HepG2 (cell line): ENCODE measurements around the gene CENPW. TPM values are rescaled to one million over a fixed set of nuclear protein-coding genes. Genes with fewer than 3 reads are reported as not detected.

ENCODE experiments used
- ATAC-seq: fragments of 200-7000 bp; cut with Tn5 transposase; 3 replicates; pipeline ENCODE4 v1.9.1; 2020; ENCODE audit warnings: mild to moderate bottlenecking, moderate library complexity
- BruUV-seq: library from RNA; stranded (reverse); fragments of 400-500 nt; replicated peaks from 2 replicates; lab custom pipeline; 2021; lab: Mats Ljungman, UMichigan
- CTCF ChIA-PET: fragments of 300-600 bp; formaldehyde crosslinking; extraction: SDS; loops from one replicate; lab custom pipeline; 2021; ENCODE audit warnings: low total read pairs, inconsistent platforms, low intra/inter-chr PET ratio; lab: Yijun Ruan, JAX
- POLR2A ChIA-PET: fragments of 350-600 bp; sonication (Branson Sonifier 250); formaldehyde crosslinking; loops from one replicate; lab custom pipeline; 2020; ENCODE audit warnings: antibody characterized with exemption, inconsistent platforms; lab: Yijun Ruan, JAX
- DNase-seq: peaks from one replicate; pipeline ENCODE4 v3.0.0-alpha.2; 2015; ENCODE audit warnings: low spot score
- FAIRE-seq: peaks from 3 replicates; lab custom pipeline; 2011; peaks lifted over from hg19 to GRCh38; lab: Jason Lieb, UNC
- H2AFZ ChIP-seq: one replicate; pipeline ENCODE4 v1.6.1; 2011; ENCODE audit warnings: low read length, inconsistent platforms
- H3K27ac ChIP-seq: fragments of 300-600 bp; 3 replicates; pipeline ENCODE4 v1.8.0; 2011; ENCODE audit warnings: mixed run types, mild to moderate bottlenecking, mixed read lengths, low read length, inconsistent platforms; ENCODE audit not compliant: insufficient read depth; ENCODE audit errors: extremely low read length
- H3K27me3 ChIP-seq, 2 experiments: fragments of 200-600 bp in 1 of 2; 2 replicates in 1 of 2; 3 replicates in 1 of 2; pipeline versions ENCODE4 v1.6.0 to v1.8.0; 2011; ENCODE audit warnings: low read length in 2 of 2, mild to moderate bottlenecking in 2 of 2, moderate library complexity in 2 of 2, inconsistent platforms in 1 of 2; ENCODE audit not compliant: insufficient read depth in 2 of 2, control insufficient read depth in 1 of 2
- H3K36me3 ChIP-seq, 2 experiments: fragments of 200-600 bp in 1 of 2; replicated peaks in 1 of 2; 2 replicates in 1 of 2; 3 replicates in 1 of 2; pipeline versions ENCODE4 v1.5.1 to v1.8.0; 2011; ENCODE audit warnings: low read length in 2 of 2, inconsistent platforms in 1 of 2; ENCODE audit not compliant: insufficient read depth in 2 of 2, control insufficient read depth in 1 of 2
- H3K4me1 ChIP-seq: 2 replicates; pipeline ENCODE4 v1.5.1; 2012; ENCODE audit warnings: low read length, inconsistent platforms; ENCODE audit not compliant: insufficient read depth
- H3K4me2 ChIP-seq: 2 replicates; pipeline ENCODE4 v1.6.0; 2011; ENCODE audit warnings: low read depth, low read length, inconsistent platforms
- H3K4me3 ChIP-seq, 3 experiments: fragments of 200-600 bp in 1 of 3; sonication (generic), shearing (Covaris generic) in 1 of 3; replicated peaks in 1 of 3; 2 replicates each; pipeline ENCODE4 v1.5.1; 2011 to 2016; ENCODE audit warnings: low read length in 3 of 3, inconsistent platforms in 2 of 3, low read depth in 2 of 3, mild to moderate bottlenecking in 2 of 3, control low read depth in 1 of 3, mixed read lengths in 1 of 3; ENCODE audit not compliant: insufficient read depth in 1 of 3
- H3K79me2 ChIP-seq: one replicate; pipeline ENCODE4 v1.6.1; 2011; ENCODE audit warnings: low read length, inconsistent platforms; ENCODE audit not compliant: insufficient read depth
- H3K9ac ChIP-seq: 2 replicates; pipeline ENCODE4 v1.6.0; 2011; ENCODE audit warnings: mild to moderate bottlenecking, low read depth, low read length, inconsistent platforms; ENCODE audit not compliant: insufficient read depth
- H3K9me3 ChIP-seq: 2 replicates; pipeline ENCODE4 v1.5.1; 2012; ENCODE audit warnings: mild to moderate bottlenecking, low read length
- H4K20me1 ChIP-seq: 2 replicates; pipeline ENCODE4 v1.6.0; 2011; ENCODE audit warnings: inconsistent platforms, mild to moderate bottlenecking, low read length, moderate library complexity; ENCODE audit not compliant: insufficient read depth
- BRD4 ChIP-seq: sonication (generic); formaldehyde crosslinking; IDR thresholded peaks from 2 replicates; pipeline ENCODE4 v1.4.0; 2020; ENCODE audit warnings: missing genetic modification reagents
- LCORL ChIP-seq, 2 experiments: fragments of 450-650 bp in 1 of 2; sonication (generic) in 1 of 2; formaldehyde crosslinking in 1 of 2; IDR thresholded peaks; 2 replicates each; pipeline versions ENCODE4 v1.5.0 to v1.6.1; 2017 to 2020; ENCODE audit warnings: antibody characterized with exemption in 1 of 2, missing genetic modification reagents in 1 of 2
- MAFF ChIP-seq: IDR thresholded peaks from 2 replicates; pipeline ENCODE4 v1.6.1; 2011; ENCODE audit warnings: low read depth, low read length, improper control_type of control experiment
- SIX4 ChIP-seq: sonication (generic); formaldehyde crosslinking; IDR thresholded peaks from 2 replicates; pipeline ENCODE4 v1.4.0; 2020; ENCODE audit warnings: missing genetic modification reagents
- ZNF335 ChIP-seq: sonication (generic); formaldehyde crosslinking; IDR thresholded peaks from 2 replicates; pipeline ENCODE4 v1.4.0; 2020; ENCODE audit warnings: missing genetic modification reagents
- ZSCAN31 ChIP-seq: sonication (generic); formaldehyde crosslinking; IDR thresholded peaks from 2 replicates; pipeline ENCODE4 v1.5.0; 2020; ENCODE audit warnings: low read depth, mild to moderate bottlenecking, missing genetic modification reagents
- WGBS: methylation state at CpG from one replicate; pipeline ENCODE4 v1.1.6; 2017; ENCODE audit warnings: low lambda C conversion rate; 5-methylcytosine and 5-hydroxymethylcytosine counted together
- in situ Hi-C: cut with HindIII; loops from 2 replicates; pipeline ENCODE4 v1.10.0; 2017; ENCODE audit warnings: low pct_unique_long_range_greater_than_20kb; ENCODE audit not compliant: extremely low pct_ligation_motif_present
- intact Hi-C: fragments of 100-400 bp; cut with micrococcal nuclease; formaldehyde crosslinking; loops from one replicate; pipeline ENCODE4 v1.10.0; 2022; ENCODE audit not compliant: unreplicated experiment
- polyA plus RNA-seq, 8 experiments: library from polyadenylated mRNA; depleted of rRNA in 3 of 8; stranded (reverse) in 7 of 8; unstranded in 1 of 8; fragments of >200 nt; fragmentation: Illumina TruSeq in 4 of 8; extraction: Trizol in 4 of 8; gene quantifications; 2 replicates each; pipeline versions ENCODE4 v1.2.1 to v1.2.3, GENCODE V29; 2011 to 2016; ENCODE audit warnings: low read depth in 4 of 8, missing spikeins in 1 of 8, mixed read lengths in 1 of 8; ENCODE audit not compliant: insufficient read depth in 1 of 8
- total RNA-seq, 5 experiments: library from RNA; depleted of rRNA; stranded (reverse); fragments of >200 nt; fragmentation: Illumina TruSeq; extraction: Trizol; gene quantifications; 2 replicates each; pipeline ENCODE4 v1.2.3, GENCODE V29; 2016; ENCODE audit warnings: low read depth in 1 of 5
- TF ChIP-seq, protein P1 (sequence below): sonication (generic); formaldehyde crosslinking; IDR thresholded peaks from 2 replicates; pipeline ENCODE4 v1.4.0; 2020; ENCODE audit warnings: missing genetic modification reagents
- TF ChIP-seq, protein P2 (sequence below), 2 experiments: sonication (generic) in 1 of 2; formaldehyde crosslinking in 1 of 2; IDR thresholded peaks; 2 replicates each; pipeline versions ENCODE4 v1.4.0 to v1.6.1; 2016 to 2020; ENCODE audit warnings: borderline replicate concordance in 1 of 2, low read depth in 1 of 2, mild to moderate bottlenecking in 1 of 2, missing genetic modification reagents in 1 of 2

Gene CENPW
- total and polyA plus RNA-seq, 2 of the 13 experiments (the other 11 are each of a cell fraction or from before 2014, with no cell fraction given), result 8.6 to 94.7 TPM

DNA sequence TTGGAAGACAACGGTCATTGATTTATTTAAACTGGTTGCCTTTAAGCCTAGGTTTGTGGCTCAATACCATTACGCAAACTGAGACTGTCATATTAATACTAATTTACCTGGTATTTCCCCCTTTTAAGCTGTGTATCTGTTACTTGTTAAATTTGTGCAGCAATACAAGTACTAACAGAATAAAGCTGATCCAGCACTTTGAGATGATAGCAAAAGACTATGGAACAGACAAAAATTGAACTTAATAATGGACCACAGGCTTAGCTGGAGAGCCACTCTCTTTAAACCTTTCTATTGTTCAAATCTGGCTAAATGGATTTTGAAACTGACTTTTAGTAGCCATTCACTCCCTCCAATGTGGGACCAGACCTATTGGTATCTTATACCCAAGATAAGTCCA lies 6.2 kb upstream of the CENPW start (continued):
- TF ChIP-seq LCORL (IDR thresholded peaks at IDR 0.05) (no peak), LCORL (CRISPR knock-in tag; IDR thresholded peaks at IDR 0.05) (no peak), MAFF (peak; percentile 74), ZNF335 (CRISPR knock-in tag) (no peak), SIX4 (CRISPR knock-in tag) (no peak)

DNA sequence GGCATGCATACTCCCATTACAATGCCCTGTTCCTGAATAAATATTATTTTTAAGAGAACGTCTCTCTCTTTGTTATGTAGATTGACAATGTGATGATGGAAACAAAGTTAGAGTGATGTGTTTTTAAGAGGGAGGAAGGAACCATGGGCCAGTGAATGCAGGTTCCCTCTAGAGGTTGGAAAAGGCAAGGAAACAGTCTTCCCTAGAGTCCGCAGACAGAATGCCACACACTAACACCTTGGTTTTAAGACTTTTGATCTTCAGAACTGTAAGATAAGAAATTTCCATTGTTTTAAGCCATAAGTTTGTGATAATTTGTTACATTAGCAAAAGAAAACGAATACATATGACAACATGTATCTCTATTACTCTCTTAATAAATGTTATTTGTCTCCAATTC lies 4.7 kb upstream of the CENPW start:
- ATAC-seq, result no peak
- WGBS, result 43% methylated on average over 3 of the region's 3 CpGs
- peak; percentile 72 for FAIRE-seq
- Histone ChIP-seq H3K27me3 (peaks cover 0 to 2% of the 10 kb centered on the region in 2 experiments; a peak in 1 of 5 replicates), H3K79me2 (no peaks in the 10 kb centered on the region), H3K9ac (no peak overlapping the region), H3K36me3 (no peaks in the 10 kb centered on the region), H2AFZ (no peak overlapping the region), H3K27ac (no peak overlapping the region), H3K9me3 (no peaks in the 10 kb centered on the region), H3K4me1 (no peaks in the 10 kb centered on the region), H4K20me1 (no peaks in the 10 kb centered on the region), H3K4me2 (no peak overlapping the region), H3K4me3 (no peak overlapping the region)
- no TSS peak for BruUV-seq
- ChIA-PET CTCF (no interaction called here), POLR2A (no interaction called here)
- intact Hi-C loops (loop anchor here (5.0 kb wide), 1 partner anchor 148 kb away; no protein-coding TSS in a partner anchor), in situ Hi-C loops (no loop called here)
- no peak for DNase-seq
- TF ChIP-seq ZSCAN31 (CRISPR knock-in tag) (no peak), BRD4 (CRISPR knock-in tag) (no peak)
- TF ChIP-seq, protein P1, sequence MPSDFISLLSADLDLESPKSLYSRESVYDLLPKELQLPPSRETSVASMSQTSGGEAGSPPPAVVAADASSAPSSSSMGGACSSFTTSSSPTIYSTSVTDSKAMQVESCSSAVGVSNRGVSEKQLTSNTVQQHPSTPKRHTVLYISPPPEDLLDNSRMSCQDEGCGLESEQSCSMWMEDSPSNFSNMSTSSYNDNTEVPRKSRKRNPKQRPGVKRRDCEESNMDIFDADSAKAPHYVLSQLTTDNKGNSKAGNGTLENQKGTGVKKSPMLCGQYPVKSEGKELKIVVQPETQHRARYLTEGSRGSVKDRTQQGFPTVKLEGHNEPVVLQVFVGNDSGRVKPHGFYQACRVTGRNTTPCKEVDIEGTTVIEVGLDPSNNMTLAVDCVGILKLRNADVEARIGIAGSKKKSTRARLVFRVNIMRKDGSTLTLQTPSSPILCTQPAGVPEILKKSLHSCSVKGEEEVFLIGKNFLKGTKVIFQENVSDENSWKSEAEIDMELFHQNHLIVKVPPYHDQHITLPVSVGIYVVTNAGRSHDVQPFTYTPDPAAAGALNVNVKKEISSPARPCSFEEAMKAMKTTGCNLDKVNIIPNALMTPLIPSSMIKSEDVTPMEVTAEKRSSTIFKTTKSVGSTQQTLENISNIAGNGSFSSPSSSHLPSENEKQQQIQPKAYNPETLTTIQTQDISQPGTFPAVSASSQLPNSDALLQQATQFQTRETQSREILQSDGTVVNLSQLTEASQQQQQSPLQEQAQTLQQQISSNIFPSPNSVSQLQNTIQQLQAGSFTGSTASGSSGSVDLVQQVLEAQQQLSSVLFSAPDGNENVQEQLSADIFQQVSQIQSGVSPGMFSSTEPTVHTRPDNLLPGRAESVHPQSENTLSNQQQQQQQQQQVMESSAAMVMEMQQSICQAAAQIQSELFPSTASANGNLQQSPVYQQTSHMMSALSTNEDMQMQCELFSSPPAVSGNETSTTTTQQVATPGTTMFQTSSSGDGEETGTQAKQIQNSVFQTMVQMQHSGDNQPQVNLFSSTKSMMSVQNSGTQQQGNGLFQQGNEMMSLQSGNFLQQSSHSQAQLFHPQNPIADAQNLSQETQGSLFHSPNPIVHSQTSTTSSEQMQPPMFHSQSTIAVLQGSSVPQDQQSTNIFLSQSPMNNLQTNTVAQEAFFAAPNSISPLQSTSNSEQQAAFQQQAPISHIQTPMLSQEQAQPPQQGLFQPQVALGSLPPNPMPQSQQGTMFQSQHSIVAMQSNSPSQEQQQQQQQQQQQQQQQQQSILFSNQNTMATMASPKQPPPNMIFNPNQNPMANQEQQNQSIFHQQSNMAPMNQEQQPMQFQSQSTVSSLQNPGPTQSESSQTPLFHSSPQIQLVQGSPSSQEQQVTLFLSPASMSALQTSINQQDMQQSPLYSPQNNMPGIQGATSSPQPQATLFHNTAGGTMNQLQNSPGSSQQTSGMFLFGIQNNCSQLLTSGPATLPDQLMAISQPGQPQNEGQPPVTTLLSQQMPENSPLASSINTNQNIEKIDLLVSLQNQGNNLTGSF (CRISPR knock-in tag), result no peak
- TF ChIP-seq, protein P2, sequence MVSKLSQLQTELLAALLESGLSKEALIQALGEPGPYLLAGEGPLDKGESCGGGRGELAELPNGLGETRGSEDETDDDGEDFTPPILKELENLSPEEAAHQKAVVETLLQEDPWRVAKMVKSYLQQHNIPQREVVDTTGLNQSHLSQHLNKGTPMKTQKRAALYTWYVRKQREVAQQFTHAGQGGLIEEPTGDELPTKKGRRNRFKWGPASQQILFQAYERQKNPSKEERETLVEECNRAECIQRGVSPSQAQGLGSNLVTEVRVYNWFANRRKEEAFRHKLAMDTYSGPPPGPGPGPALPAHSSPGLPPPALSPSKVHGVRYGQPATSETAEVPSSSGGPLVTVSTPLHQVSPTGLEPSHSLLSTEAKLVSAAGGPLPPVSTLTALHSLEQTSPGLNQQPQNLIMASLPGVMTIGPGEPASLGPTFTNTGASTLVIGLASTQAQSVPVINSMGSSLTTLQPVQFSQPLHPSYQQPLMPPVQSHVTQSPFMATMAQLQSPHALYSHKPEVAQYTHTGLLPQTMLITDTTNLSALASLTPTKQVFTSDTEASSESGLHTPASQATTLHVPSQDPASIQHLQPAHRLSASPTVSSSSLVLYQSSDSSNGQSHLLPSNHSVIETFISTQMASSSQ (IDR thresholded peaks at IDR 0.05; ENCODE audit: low read depth), result no peak
- TF ChIP-seq, protein P2 (CRISPR knock-in tag; IDR thresholded peaks at IDR 0.05; ENCODE audit: borderline replicate concordance), result no peak
